Activated CD4-positive, alpha-beta T cell treated with anti-CD3 and anti-CD28 coated beads, Interleukin-2, amount 10 ng/mL, durations not matched to agents 24 days and 14 days (primary cell): ENCODE results near the gene RNF223. TPM values are rescaled to one million over a fixed set of nuclear protein-coding genes. Genes with fewer than 3 reads are reported as not detected.

ENCODE experiments used
- DNase-seq: peaks from one replicate; pipeline ENCODE4 v3.0.0; 2022
- H3K27ac Mint-ChIP-seq: one replicate; pipeline ENCODE4 v1.8.0; 2022; ENCODE audit warnings: mild to moderate bottlenecking, mixed read lengths
- H3K27me3 Mint-ChIP-seq: one replicate; pipeline ENCODE4 v1.8.0; 2022; ENCODE audit warnings: mixed read lengths
- H3K36me3 Mint-ChIP-seq: one replicate; pipeline ENCODE4 v1.8.0; 2022; ENCODE audit warnings: low read depth, mild to moderate bottlenecking, mixed read lengths
- H3K4me1 Mint-ChIP-seq: one replicate; pipeline ENCODE4 v1.8.0; 2021; ENCODE audit warnings: mixed read lengths
- H3K4me3 Mint-ChIP-seq: one replicate; pipeline ENCODE4 v1.8.0; 2022; ENCODE audit warnings: mild to moderate bottlenecking, moderate library complexity, mixed read lengths
- H3K9me3 Mint-ChIP-seq: one replicate; pipeline ENCODE4 v1.8.0; 2021; ENCODE audit warnings: mixed read lengths
- intact Hi-C: fragments of 100-400 bp; cut with micrococcal nuclease; formaldehyde crosslinking; loops from one replicate; pipeline ENCODE4 v1.15.1; 2023
- total RNA-seq: library from RNA; stranded (reverse); gene quantifications from 2 replicates; pipeline ENCODE4 v1.2.3, GENCODE V29; 2022

The RNF223 gene
- total RNA-seq, 1 donor from 2014 or later: not detected

GRCh38 chr1:1049318-1050165, 24.6 kb downstream of the RNF223 start:
- H3K27me3 Mint-ChIP-seq: no peaks in the 10 kb centered on the region
- DNase-seq: no peak
- H3K27ac Mint-ChIP-seq: no peak overlapping the region
- H3K36me3 Mint-ChIP-seq: peaks cover 3% of the 10 kb centered on the region
- no peak overlapping the region for H3K4me3 Mint-ChIP-seq
- H3K4me1 Mint-ChIP-seq: no peaks in the 10 kb centered on the region
- intact Hi-C loops: no loop called here
- H3K9me3 Mint-ChIP-seq: no peaks in the 10 kb centered on the region

- Mint-ChIP-seq H3K4me1 (no peaks in the 10 kb centered on the region), H3K27me3 (no peaks in the 10 kb centered on the region), H3K36me3 (peaks cover 3% of the 10 kb centered on the region), H3K27ac (no peak overlapping the region), H3K9me3 (no peaks in the 10 kb centered on the region), H3K4me3 (no peak overlapping the region)
- intact Hi-C loops: no loop called here
- DNase-seq: no peak
Observed at GRCh38 chr1:1048765-1049164, 25.3 kb downstream of the RNF223 start.

GRCh38 chr1:1047963-1048362, 26.1 kb downstream of the RNF223 start:
- H3K4me1 Mint-ChIP-seq: no peaks in the 10 kb centered on the region
- DNase-seq: no peak
- no peak overlapping the region for H3K27ac Mint-ChIP-seq
- H3K9me3 Mint-ChIP-seq: no peaks in the 10 kb centered on the region
- H3K4me3 Mint-ChIP-seq: no peak overlapping the region
- peaks cover 3% of the 10 kb centered on the region for H3K36me3 Mint-ChIP-seq
- no peaks in the 10 kb centered on the region for H3K27me3 Mint-ChIP-seq
- intact Hi-C loops: no loop called here

- Mint-ChIP-seq H3K27me3 (no peaks in the 10 kb centered on the region), H3K9me3 (no peaks in the 10 kb centered on the region), H3K4me1 (no peaks in the 10 kb centered on the region), H3K36me3 (peaks cover 3% of the 10 kb centered on the region), H3K27ac (no peak overlapping the region), H3K4me3 (no peak overlapping the region)
- intact Hi-C loops: no loop called here
- DNase-seq: no peak
Observed at GRCh38 chr1:1047407-1047806, 26.7 kb downstream of the RNF223 start.

GRCh38 chr1:1046767-1047166, 27.3 kb downstream of the RNF223 start:
- H3K4me3 Mint-ChIP-seq: no peak overlapping the region

GRCh38 chr1:1046243-1046642, 27.9 kb downstream of the RNF223 start:
- no peaks in the 10 kb centered on the region for H3K9me3 Mint-ChIP-seq
- H3K4me1 Mint-ChIP-seq: no peaks in the 10 kb centered on the region
- H3K4me3 Mint-ChIP-seq: no peak overlapping the region
- H3K27me3 Mint-ChIP-seq: no peaks in the 10 kb centered on the region
- H3K36me3 Mint-ChIP-seq: peaks cover 3% of the 10 kb centered on the region
- no peak overlapping the region for H3K27ac Mint-ChIP-seq
- DNase-seq: no peak
- intact Hi-C loops: no loop called here

More at GRCh38 chr1:1046767-1047166, 27.3 kb downstream of the RNF223 start:
- Mint-ChIP-seq H3K27me3 (no peaks in the 10 kb centered on the region), H3K4me1 (no peaks in the 10 kb centered on the region), H3K9me3 (no peaks in the 10 kb centered on the region), H3K36me3 (peaks cover 3% of the 10 kb centered on the region), H3K27ac (no peak overlapping the region)
- intact Hi-C loops: no loop called here
- DNase-seq: no peak

- Mint-ChIP-seq H3K36me3 (peaks cover 2% of the 10 kb centered on the region), H3K4me3 (no peak overlapping the region), H3K27ac (no peak overlapping the region), H3K4me1 (no peaks in the 10 kb centered on the region), H3K27me3 (no peaks in the 10 kb centered on the region), H3K9me3 (no peaks in the 10 kb centered on the region)
- no peak for DNase-seq
- intact Hi-C loops: no loop called here
Observed at GRCh38 chr1:1045129-1045528, 29.0 kb downstream of the RNF223 start.

- peaks cover 2% of the 10 kb centered on the region for H3K27me3 Mint-ChIP-seq
- H3K4me3 Mint-ChIP-seq: no peak overlapping the region
- intact Hi-C loops: no loop called here
- H3K36me3 Mint-ChIP-seq: peaks cover 2% of the 10 kb centered on the region
- H3K27ac Mint-ChIP-seq: no peak overlapping the region
- no peak for DNase-seq
- peaks cover 3% of the 10 kb centered on the region for H3K4me1 Mint-ChIP-seq
- H3K9me3 Mint-ChIP-seq: no peaks in the 10 kb centered on the region
Observed at GRCh38 chr1:1044455-1045078, 29.5 kb downstream of the RNF223 start.

GRCh38 chr1:1043921-1044320, 30.2 kb downstream of the RNF223 start:
- Mint-ChIP-seq H3K9me3 (no peaks in the 10 kb centered on the region), H3K36me3 (peaks cover 2% of the 10 kb centered on the region), H3K4me1 (peaks cover 9% of the 10 kb centered on the region), H3K27me3 (peaks cover 7% of the 10 kb centered on the region), H3K27ac (no peak overlapping the region), H3K4me3 (no peak overlapping the region)
- no peak for DNase-seq
- intact Hi-C loops: no loop called here

- H3K36me3 Mint-ChIP-seq: peaks cover 2% of the 10 kb centered on the region
- intact Hi-C loops: no loop called here
- no peak overlapping the region for H3K27ac Mint-ChIP-seq
Observed at GRCh38 chr1:1043411-1043810, 30.7 kb downstream of the RNF223 start.

GRCh38 chr1:1042835-1043234, 31.3 kb downstream of the RNF223 start:
- H3K27ac Mint-ChIP-seq: no peak overlapping the region
- H3K27me3 Mint-ChIP-seq: peaks cover 14% of the 10 kb centered on the region
- H3K4me3 Mint-ChIP-seq: no peak overlapping the region
- H3K9me3 Mint-ChIP-seq: no peaks in the 10 kb centered on the region
- DNase-seq: no peak
- peaks cover 2% of the 10 kb centered on the region for H3K36me3 Mint-ChIP-seq
- intact Hi-C loops: no loop called here
- peaks cover 13% of the 10 kb centered on the region for H3K4me1 Mint-ChIP-seq

More at GRCh38 chr1:1043411-1043810, 30.7 kb downstream of the RNF223 start:
- peaks cover 13% of the 10 kb centered on the region for H3K4me1 Mint-ChIP-seq
- no peak overlapping the region for H3K4me3 Mint-ChIP-seq
- no peaks in the 10 kb centered on the region for H3K9me3 Mint-ChIP-seq
- H3K27me3 Mint-ChIP-seq: peaks cover 12% of the 10 kb centered on the region
- no peak for DNase-seq

GRCh38 chr1:1041873-1042272, 32.2 kb downstream of the RNF223 start:
- peaks cover 15% of the 10 kb centered on the region for H3K27me3 Mint-ChIP-seq
- H3K4me3 Mint-ChIP-seq: peak overlapping the region; percentile 15
- no peaks in the 10 kb centered on the region for H3K36me3 Mint-ChIP-seq
- no peak for DNase-seq
- no peaks in the 10 kb centered on the region for H3K9me3 Mint-ChIP-seq
- H3K27ac Mint-ChIP-seq: no peak overlapping the region
- H3K4me1 Mint-ChIP-seq: peaks cover 13% of the 10 kb centered on the region
- intact Hi-C loops: loop anchor here (2.0 kb wide), 1 partner anchor 17 kb away; no protein-coding TSS in a partner anchor

GRCh38 chr1:1041092-1041523, 33.0 kb downstream of the RNF223 start:
- Mint-ChIP-seq H3K36me3 (no peaks in the 10 kb centered on the region), H3K27me3 (peaks cover 16% of the 10 kb centered on the region)
- intact Hi-C loops: loop anchor here (2.0 kb wide), 1 partner anchor 18 kb away; no protein-coding TSS in a partner anchor

More at GRCh38 chr1:1041092-1041523, 33.0 kb downstream of the RNF223 start:
- Mint-ChIP-seq H3K9me3 (no peaks in the 10 kb centered on the region), H3K27ac (no peak overlapping the region), H3K4me3 (no peak overlapping the region), H3K4me1 (peaks cover 13% of the 10 kb centered on the region)
- peak; percentile 75 for DNase-seq
